Upper lobe of left lung (tissue), 4 donors: ENCODE measurements around the gene TTC7B.

Experiments used
- EP300 ChIP-seq, 4 donors: sonication (generic); formaldehyde crosslinking; IDR thresholded peaks; one replicate each; pipeline ENCODE4 v1.5.1; 2017; ENCODE audit warnings: antibody characterized with exemption in 4 of 4, control low read depth in 2 of 4
- POLR2A ChIP-seq, 4 donors: fragments of 450-650 bp; IDR thresholded peaks; one replicate each; pipeline ENCODE4 v1.5.1; 2016 to 2017; ENCODE audit warnings: antibody characterized with exemption in 4 of 4, mild to moderate bottlenecking in 2 of 4
- TF ChIP-seq, protein P1 (sequence below), 6 experiments: fragments of 450-650 bp in 4 of 6; fragments of 200-600 bp in 2 of 6; sonication (generic) in 2 of 6; IDR thresholded peaks; one replicate each; pipeline ENCODE4 v1.5.1; 2016 to 2019; ENCODE audit warnings: antibody characterized with exemption in 6 of 6

DNA sequence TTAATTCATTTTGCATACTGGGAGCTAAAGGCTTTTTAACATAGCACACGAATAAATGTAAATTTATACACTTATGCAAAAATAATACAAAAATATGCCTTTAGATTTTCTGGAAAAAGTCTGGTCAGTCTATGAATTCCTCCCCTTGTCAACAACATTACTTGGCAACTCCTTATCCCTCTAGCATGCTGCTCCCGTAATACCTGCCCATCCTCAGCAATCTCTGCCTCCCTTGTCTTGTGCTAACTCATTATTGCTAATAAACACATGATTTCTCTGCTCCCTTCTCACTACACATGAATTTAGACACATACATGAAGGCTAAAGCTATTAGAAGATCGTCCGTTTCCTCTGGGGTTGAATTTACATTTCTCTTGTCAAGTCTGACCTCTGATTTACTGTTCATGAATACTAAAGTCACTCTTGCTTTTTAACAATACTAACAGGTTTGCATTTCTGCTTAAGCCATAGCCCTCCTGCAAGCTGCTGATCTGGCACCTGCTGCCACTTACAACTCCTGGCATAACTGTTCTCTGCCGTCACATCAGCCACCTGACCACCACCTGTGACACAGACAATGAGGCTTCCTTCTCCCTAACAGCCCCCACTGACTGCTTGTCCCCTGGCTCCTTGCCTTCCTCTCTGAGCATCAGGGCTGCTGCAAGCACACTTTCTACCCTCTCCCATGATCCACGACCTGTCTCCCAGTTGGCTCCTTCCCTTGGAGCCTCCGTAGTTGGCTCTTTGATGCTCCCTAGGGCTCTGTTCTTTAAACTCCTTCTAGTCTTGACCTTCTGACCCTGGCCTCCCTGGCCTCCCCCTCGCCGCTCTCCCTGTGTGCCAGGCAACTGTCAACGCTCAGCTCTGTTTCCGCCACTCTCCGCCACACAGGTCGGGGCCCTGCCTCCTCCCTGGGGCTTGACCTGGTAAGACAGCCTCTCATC lies 241.8 kb downstream of the TTC7B start:
- TF ChIP-seq, protein P1, sequence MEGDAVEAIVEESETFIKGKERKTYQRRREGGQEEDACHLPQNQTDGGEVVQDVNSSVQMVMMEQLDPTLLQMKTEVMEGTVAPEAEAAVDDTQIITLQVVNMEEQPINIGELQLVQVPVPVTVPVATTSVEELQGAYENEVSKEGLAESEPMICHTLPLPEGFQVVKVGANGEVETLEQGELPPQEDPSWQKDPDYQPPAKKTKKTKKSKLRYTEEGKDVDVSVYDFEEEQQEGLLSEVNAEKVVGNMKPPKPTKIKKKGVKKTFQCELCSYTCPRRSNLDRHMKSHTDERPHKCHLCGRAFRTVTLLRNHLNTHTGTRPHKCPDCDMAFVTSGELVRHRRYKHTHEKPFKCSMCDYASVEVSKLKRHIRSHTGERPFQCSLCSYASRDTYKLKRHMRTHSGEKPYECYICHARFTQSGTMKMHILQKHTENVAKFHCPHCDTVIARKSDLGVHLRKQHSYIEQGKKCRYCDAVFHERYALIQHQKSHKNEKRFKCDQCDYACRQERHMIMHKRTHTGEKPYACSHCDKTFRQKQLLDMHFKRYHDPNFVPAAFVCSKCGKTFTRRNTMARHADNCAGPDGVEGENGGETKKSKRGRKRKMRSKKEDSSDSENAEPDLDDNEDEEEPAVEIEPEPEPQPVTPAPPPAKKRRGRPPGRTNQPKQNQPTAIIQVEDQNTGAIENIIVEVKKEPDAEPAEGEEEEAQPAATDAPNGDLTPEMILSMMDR (IDR thresholded peaks at IDR 0.05), result no peak
- TF ChIP-seq POLR2A (IDR thresholded peaks at IDR 0.05) (no peak), EP300 (IDR thresholded peaks at IDR 0.05) (no peak)
